ENCODE data around the gene FCSK.
A peak's percentile ranks its signal among the peaks of the same experiment; 100 is the strongest.

Gene FCSK

DNA sequence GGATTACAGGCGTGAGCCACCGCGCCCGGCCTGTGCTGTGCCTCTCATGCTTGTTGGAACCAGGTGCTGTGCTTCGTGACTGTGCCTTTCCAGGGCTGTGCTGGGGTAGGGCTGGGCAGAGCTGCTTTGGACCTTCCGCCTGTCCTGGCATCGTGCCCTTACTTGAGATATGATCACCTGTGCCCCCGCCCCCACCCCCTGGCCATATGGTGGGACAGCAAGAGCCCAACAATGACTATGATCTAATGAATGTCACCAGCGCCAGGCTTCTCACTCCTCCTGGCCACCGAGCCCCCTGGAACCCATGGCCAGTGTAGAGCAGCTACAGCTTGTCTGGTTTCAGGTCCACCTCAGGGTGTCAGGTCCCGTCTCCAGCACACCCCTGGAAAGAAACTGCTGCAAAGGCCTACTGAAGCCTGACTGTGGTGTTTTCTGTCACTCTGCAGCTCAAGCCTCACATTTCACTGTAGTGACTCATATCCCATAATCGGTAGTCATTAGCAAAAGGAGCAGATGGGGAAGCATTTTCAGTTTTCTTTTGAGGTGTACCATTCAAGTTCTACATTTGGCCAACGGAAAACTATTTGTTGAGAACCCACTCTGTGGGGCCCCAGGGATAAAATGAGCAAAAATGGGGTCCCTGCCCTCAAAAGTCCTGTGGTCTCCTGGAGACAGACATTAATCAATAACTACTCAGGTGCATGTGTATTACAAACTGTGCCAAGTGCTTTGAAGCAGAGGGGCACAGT lies 22.1 kb downstream of the FCSK start:
- FAIRE-seq (peak; percentile 93), DNase-seq (ENCODE audit: low spot score) (peak; percentile 85)

DNA sequence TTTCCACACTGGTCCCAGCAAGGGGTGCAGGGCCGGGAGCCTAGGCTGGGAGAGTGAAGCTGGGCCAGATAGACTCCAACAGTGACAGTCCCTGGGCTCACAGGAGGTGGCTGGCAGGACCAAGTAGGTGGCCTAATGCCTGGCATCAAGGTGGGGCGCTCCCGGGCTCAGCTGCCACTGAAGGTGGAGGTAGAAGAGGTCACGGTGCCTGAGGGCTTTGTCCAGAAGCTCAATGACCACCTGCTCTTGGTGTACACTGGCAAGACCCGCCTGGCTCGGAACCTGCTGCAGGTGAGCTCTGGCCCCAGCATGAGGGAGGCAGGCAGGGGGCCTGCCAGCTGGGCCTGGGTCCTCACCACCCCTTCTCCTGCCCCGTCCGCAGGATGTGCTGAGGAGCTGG lies 23.8 kb downstream of the FCSK start:
- DNase-seq (ENCODE audit: low spot score) (no peak), FAIRE-seq (no peak)

DNA sequence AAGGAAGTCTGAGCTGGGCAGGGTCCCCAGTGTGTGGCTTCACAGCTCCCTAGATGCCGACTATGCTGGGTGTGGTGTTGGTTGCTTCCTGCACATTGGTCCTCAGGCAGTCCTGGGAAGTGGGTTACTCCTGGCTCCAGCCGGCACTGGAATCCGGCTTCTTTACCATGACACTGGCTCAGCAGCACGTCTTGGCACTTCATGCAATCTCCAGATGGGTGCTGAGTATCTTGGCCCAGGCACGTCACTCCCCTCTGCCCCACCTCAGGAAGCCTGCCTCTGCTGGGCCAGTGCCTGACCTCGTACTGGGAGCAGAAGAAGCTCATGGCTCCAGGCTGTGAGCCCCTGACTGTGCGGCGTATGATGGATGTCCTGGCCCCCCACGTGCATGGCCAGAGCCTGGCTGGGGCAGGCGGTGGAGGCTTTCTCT lies 24.5 kb downstream of the FCSK start:
- no peak for FAIRE-seq
- DNase-seq (ENCODE audit: low spot score): no peak

DNA sequence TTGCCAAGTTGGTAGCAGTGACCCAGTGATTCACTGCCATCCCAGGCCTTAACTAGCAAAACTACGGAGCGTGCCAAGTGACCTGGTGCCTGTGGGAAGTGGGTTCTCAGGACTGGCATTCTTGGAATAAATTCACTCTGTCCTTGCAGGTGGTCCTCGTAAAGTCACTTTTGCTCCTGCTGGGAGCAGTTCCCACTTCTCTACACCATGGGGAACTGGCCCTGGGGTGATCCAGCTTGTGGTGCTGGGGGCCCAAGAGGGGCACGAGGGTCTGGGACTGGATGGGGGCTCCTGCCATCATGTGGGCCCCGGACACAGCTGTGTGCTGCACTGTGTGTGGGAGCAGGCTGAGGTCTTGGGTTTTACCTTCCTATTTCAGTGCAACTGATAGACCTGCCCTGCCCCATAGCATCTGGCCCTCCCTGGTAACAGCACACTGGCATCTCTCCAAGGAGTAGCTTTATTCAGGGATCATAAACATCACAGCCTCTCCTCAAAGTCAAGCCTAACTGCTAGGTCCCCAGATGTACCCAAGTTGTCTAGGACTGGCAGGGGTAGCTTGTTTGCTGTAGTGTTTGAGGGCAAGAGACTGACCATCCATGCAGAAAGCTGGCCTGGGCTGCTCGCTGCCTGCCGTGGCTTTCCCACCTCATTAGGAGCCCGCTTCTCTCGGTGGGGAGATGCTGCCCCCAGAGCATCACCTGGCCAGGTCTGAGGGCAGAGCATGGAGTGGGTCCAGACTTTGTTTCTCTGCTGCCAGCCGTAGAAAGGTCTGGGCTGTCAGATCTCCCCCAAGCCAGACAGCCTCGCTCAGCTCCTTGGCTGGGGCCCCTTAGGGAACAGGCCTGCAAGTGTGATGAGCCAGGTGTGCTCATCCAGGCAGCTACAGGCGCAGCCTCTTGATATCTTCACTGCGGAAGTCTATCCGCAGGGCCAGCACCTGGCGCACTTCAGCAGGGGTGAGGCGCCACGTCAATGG lies 26.0 kb downstream of the FCSK start:
- DNase-seq (ENCODE audit: low spot score) (no peak), FAIRE-seq (no peak)

DNA sequence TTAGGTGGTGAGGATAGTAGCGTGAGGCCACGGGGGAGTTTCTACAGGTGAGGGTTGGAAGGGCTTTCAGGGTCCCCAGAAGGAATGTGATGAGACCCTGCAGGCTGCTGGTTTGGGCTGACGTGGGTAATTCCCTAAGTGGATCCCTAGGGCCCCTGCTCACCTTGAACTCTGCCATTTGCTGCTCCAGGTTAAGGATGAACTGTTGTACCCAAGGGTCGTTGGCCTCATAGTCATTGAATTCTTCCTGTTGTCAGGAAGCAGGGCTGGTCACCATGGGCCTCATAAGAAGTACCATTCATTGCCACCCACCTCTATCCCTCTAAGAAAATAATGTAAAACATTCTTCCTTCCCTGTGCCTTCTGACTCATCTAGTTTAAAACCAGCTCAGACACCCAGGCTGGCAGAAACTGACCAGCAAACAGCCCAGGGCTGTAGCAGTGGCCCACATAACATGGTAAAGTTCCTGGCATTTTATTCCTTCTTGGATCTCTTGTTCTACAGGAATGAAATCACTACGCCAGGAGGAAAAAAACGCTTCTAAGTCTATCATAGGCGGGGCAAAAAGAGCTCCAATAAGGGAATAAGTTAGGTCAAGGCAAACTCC lies 27.6 kb downstream of the FCSK start:
- peak; percentile 38 for DNase-seq (ENCODE audit: low spot score)
- no peak for FAIRE-seq

DNA sequence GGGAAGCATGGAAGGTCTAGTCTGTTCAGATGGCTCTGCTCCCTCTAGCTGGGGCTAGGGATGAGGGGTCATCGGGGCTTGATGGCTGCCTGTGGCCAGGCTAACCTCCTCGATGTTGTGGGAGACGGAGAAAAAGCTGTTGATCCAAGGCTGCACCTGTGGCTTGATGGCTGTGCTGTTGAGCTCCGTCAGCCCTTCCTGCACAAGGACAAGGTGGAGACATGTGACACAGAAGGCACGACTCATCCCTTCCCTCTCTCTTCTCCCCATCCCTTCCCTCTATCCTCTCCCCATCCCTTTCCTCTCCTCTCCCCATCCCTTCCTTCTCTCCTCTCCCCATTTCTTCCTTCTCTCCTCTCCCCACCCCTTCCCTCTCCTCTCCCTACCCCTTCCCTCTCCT lies 28.2 kb downstream of the FCSK start:
- peak; percentile 18 for DNase-seq (ENCODE audit: low spot score)
- FAIRE-seq: no peak

DNA sequence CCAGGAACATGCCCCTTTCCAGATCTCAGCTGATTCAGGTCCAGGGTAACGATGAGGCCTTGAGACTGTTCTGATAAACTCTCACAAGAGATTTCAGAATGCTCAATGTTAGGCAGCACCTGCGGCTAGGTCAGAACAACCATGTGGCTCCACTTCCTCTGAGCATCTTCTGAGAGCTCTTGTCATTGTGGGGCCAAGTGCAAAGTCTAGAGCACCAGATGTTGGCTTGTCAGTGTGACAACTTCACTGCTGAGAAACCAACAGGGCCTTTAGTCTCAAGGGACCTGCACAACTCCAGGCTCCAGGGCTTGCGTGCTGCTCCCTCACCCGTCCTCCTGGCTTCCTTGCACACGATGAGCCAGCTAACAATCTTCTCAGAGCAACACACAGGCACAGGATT lies 29.0 kb downstream of the FCSK start:
- FAIRE-seq: no peak
- DNase-seq (ENCODE audit: low spot score): no peak

DNA sequence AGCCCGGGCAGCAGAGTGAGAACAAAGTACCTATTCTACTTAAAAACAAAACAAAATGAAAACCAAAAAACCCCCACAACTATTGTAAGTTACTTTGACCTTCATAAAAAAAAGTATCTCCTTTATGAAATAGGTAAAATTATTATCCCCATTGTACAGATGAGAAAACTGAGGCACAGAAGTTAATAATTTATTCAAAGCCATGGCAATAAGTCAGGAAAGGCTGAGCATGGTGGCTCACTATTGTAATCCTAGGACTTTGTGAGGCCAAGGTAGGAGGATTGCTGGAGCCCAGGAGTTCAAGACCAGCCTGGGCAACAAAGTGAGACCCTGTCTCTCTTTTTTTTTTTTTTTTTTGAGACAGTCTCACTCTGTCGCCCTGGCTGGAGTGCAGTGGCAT lies 30.5 kb downstream of the FCSK start:
- FAIRE-seq: no peak
- DNase-seq (ENCODE audit: low spot score): no peak

DNA sequence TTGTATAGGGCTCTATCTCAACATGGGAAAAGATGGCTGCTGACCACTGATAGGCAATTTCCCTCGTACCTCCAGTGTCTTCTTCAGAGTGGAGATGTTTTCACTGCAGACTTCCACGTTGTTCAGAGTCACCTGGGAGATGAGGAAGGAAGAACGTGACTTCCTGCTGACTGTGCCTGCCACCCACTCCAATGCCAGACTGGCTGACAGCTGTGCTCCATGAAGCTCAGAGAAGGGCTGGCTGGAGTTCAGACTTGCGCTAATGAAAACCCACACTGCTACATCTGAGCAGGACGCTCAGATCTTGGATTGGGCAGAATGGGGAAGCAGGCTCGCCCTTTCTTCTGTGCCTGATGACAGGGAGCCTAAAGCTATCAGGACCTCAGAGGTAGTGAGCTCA lies 35.9 kb downstream of the FCSK start:
- no peak for DNase-seq (ENCODE audit: low spot score)
- no peak for FAIRE-seq

DNA sequence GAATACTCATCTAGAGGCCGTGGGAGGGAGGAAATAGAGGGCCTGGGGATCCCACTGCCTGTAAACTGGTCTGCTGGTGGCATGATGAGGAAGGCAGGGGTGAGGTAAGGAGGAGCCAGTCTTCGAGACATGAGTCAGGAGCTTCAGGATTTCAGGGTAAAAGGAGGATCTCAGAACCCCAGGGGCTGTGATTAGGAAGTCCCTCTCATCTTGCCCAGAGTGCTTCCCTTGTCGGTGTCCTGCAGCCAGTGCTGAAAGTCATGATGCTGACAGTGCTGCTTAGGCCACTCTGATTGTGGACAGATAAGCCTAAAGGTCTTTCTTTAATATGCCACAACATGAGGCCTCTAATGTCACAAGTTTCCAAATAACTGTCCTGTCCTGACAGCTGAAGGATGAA lies 39.4 kb downstream of the FCSK start:
- FAIRE-seq: no peak
- DNase-seq (ENCODE audit: low spot score): no peak

DNA sequence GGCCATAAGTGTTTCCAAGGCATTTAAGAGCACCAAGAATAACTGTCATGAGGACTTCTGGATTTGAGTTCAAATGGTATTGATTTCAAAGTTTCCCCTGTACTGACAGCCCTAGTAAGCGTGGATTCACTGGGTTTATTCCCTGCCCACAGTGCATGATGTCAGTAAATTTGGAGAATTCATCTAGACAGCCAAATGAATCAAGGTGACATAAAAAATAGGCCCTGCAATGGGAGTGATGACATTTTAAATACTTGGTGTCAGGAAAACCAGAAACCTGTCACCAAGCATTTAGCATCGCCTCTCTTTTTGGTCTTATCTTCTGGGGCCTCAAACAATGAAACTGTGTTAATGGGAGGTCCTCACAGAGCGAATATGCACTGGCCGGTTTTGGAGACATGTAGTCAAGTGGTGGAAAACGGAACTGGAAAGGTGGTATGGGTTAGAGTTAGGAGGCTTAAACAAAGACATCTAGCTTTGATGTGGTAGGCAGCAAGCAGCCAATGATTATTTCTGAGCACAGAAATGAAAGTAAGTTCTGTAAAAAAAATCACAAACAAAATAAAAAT lies 39.9 kb downstream of the FCSK start:
- DNase-seq (ENCODE audit: low spot score) (no peak), FAIRE-seq (no peak)

DNA sequence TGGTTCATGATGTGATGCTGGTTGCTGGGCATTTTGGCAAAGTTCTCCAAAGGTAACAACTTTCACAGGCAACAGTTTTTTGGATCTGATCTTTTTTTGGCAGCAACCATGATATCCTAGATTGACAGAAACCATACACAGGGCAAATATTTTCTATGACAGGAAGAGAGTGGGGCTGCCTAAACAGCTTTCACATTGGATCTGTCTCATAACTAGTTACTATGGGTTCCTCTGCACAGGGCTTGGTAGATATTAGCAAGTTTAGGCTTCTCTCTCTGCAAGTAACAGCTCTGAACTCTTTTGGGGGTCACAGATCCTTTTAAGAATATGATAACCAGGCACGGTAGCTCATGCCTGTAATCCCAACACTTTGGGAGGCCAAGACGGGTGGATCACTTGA lies 40.4 kb downstream of the FCSK start:
- no peak for FAIRE-seq
- no peak for DNase-seq (ENCODE audit: low spot score)

DNA sequence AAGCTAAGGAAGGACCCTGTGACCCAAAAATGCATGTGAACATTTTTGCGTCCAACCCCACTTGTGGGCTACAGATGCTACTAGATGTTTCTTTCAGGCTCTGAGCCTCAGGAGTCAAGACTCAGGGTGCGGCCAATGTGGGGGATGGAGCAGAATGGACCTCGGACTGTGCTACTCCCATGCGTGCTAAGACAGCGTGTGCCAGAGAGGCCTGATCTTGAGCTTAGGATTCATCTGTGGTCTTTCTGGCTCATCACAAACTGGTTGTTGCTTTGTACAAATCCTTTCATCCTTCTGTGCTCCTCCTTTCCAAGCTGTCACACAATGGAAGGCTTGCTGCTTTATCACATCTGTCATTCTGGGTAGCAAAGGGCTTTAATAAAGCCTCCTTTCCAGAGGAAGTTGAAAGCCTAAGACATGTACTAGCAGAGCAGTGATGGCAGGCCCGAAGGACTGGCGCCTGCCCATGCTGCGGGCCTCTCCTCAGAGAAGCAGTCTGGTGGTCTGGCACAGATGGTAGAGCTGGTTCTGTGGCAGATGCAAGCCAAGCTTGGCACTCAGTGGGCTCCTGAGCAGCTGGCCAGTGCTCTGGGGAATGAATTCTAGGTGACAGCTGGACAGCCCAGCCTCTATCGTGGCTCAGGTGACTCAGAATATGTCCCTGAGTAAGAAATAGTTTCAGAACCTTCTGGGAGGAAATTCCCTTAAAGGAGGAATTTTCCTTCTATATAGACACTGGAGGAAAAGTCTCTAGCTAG lies 41.2 kb downstream of the FCSK start:
- no peak for FAIRE-seq
- DNase-seq (ENCODE audit: low spot score): no peak

DNA sequence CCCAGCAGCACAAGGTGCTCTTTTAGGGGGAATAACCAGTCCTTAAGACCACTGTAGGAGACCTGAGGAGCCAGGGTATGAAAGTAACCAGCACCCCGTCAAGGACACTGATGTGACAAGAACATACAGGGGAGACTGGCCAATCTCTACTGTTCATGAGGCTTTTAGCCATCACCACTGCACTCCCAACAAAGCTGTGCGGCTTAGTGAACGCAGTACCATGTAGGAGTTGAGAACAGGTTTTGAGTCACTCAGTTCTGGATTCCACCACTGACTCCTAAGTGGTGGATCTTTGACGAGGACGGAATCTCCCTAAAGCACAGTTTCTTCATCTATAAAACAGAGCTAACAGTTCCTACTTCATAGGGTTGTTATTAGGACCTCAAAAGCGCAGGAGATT lies 42.1 kb downstream of the FCSK start:
- no peak for DNase-seq (ENCODE audit: low spot score)
- FAIRE-seq: no peak

DNA sequence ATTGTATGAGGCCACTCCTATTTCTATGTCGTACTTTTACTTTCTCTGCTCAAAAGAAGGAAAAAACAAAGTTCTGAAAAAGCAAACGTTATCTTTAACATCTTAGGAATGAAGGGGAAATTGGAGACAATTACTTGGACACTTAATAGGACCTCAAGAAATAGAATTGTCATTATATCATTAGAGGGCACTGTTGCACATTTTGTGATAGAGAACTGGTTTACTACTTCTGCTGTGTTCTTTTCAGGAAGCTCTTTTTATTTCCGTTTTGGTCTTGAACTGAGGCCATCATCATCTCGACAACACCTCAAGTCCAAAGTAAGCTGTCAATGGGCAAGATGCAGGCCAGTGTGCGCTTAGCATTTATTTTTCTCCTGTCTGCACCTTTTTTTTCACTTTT lies 54.4 kb downstream of the FCSK start:
- FAIRE-seq: no peak
- DNase-seq (ENCODE audit: low spot score): no peak

DNA sequence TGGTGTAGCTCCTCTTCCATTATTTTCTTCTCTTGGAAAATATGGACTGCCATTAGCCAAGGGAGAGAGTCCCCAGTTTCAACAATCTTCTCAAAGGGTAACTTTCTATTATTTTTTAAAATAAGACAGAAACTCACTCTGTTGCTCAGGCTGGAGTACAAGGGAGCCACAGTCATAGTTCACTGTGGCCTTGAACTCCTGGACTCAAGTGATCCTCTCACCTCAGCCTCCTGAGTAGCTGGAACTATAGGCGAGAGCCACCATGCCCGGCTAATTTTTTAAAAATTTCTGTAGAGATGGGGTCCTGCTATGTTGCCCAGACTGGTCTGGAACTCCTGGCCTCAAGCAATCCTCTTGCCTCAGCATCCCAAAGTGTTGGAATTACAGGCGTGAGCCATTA lies 55.8 kb downstream of the FCSK start:
- FAIRE-seq: no peak

DNA sequence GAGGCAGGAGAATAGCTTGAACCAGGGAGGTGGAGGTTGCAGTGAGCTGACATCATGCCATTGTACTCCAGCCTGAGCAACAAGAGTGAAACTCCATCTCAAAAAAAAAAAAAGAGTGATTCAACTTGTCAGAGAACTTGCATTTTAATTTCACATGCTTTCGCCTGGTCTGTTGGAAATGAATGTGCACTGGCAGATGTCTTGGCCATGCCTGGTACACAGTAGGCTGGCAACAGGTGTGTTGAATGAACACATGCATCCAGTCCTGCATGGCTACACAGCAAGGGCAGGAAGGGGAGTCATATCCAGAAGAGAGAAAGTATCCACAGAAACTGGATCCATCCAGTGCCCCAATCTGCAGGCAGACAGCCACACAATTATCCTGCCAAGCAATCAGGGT lies 57.4 kb downstream of the FCSK start:
- FAIRE-seq: no peak
- no peak for DNase-seq (ENCODE audit: low spot score)

More for the DNA sequence above, 55.8 kb downstream of the FCSK start:
- DNase-seq (ENCODE audit: low spot score): no peak

DNA sequence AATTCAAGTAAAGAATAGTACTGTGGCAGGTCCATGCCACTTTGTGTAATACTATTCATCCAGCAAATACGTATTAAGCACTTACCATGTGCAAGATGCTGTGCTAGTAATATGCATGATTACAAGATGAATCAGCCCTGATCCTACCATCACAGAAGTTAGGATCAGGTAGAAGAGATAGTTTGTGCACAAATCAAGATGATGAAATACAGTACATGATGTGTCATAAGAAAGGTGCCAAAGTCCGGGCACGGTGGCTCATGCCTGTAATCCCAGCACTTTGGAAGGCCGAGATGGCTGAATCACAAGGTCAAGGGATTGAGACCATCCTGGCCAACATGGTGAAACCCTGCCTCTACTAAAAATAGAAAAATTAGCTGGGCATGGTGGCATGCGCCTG lies 58.1 kb downstream of the FCSK start:
- DNase-seq (ENCODE audit: low spot score): peak; percentile 91

DNA sequence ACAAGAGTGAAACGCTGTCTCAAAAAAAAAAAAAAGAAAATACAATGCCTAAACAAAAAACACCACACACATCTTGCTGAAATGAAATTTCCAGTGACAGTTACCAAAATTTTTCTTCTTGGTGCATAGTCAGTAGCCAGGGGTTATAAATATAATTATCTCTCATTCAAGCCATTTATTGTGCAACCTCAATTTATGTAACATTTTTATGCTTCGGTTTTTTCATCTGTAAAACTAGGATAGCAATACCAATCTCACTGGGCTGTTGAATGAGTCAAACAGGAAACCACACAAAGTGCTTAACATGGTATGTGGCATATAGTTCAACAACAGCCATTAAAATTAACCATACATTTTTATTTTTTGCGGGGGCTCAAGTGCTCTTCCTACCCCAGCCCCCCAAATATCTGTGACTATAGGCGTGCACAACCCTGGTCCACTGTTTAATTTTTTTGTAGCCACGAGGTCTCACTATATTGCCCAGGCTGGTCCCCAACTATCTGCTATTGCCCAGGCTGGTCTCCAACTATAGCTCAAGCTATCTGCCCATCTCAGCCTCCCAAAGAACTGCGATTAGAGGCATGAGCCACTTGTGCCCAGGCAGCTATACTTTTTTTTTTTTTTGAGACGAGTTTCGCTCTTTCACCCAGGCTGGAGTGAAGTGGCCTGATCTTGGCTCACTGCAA lies 66.4 kb downstream of the FCSK start:
- DNase-seq (ENCODE audit: low spot score) (peak; percentile 41), FAIRE-seq (no peak)

More for the DNA sequence above, 58.1 kb downstream of the FCSK start:
- FAIRE-seq: peak; percentile 53

Measured in RCC 7860 (cell line).